Tibial nerve (tissue), 3 donors: ENCODE measurements around the gene UVSSA.

Source experiments
- CTCF ChIP-seq, 5 experiments: fragments of 200-600 bp in 3 of 5; fragments of 450-650 bp in 2 of 5; sonication (generic) in 3 of 5; IDR thresholded peaks; one replicate each; pipeline ENCODE4 v1.5.1; 2016 to 2019; ENCODE audit warnings: antibody characterized with exemption in 5 of 5, mild to moderate bottlenecking in 3 of 5, moderate library complexity in 2 of 5
- POLR2A ChIP-seq, 2 donors: fragments of 450-650 bp; IDR thresholded peaks; one replicate each; pipeline ENCODE4 v1.6.1; 2017; ENCODE audit warnings: antibody characterized with exemption in 2 of 2, mild to moderate bottlenecking in 2 of 2, moderate library complexity in 2 of 2

DNA sequence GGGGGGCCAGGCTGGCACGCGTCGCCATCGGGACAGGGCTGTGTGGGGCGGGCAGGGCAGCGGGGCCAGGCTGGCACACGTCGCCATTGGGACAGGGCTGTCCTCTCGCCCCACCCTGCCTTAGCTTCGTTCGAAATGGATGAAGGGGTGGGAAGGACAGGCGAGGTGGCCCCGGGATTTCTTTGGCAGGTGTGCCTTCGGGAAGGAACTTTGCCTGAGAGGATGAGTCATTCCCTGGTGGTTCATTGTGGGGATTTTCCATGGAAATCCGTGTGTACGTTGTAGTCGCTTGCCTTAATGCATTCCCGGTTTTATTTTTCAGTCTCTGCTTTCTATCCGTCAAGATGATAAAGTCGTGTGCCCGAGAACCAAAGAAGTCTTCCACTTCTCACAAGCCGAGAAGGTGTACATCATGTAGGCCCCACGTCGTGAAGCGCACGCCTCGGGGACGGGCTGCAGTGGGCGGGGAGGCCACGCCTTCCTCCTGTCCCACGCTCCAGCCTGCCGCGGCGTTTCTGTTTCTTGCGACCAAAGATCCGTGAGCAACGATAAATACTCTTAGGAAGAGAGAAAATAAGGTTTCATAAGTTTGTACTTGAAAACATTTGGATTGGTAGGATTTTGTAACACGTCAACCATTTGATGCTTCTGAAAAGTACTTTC, 8.1 kb upstream of the UVSSA start:
- TF ChIP-seq CTCF (IDR thresholded peaks at IDR 0.05) (no peak), POLR2A (IDR thresholded peaks at IDR 0.05) (no peak)
